22Rv1 (cell line): ENCODE data around the gene BYSL.

Experiments used
- H3K27ac ChIP-seq: fragments of 450-650 bp; 2 replicates; pipeline ENCODE4 v1.5.1; 2017
- CTCF ChIP-seq: fragments of 450-650 bp; IDR thresholded peaks from 2 replicates; pipeline ENCODE4 v1.5.1; 2017; ENCODE audit warnings: mild to moderate bottlenecking
- ZFX ChIP-seq: fragments of 450-650 bp; IDR thresholded peaks from 2 replicates; pipeline ENCODE4 v1.6.1; 2017; ENCODE audit warnings: antibody characterized with exemption, borderline replicate concordance

The BYSL gene

GRCh38 chr6:41937861-41938574 is 16.7 kb downstream of the BYSL start:
- no peak for TF ChIP-seq ZFX
- no peak for TF ChIP-seq CTCF
- H3K27ac ChIP-seq, result no peak overlapping the region

- no peak for TF ChIP-seq CTCF
- no peak for TF ChIP-seq ZFX
- no peak overlapping the region for H3K27ac ChIP-seq
These were observed 17.4 kb downstream of the BYSL start for GRCh38 chr6:41938590-41939175.

- no peak for TF ChIP-seq CTCF
- TF ChIP-seq ZFX, result no peak
- no peak overlapping the region for H3K27ac ChIP-seq
These were observed 18.0 kb downstream of the BYSL start for GRCh38 chr6:41939176-41939847.

GRCh38 chr6:41939848-41940758 is 18.8 kb downstream of the BYSL start:
- no peak for TF ChIP-seq ZFX
- no peak for TF ChIP-seq CTCF
- peak overlapping the region; percentile 70; the same call in 1 of the 2 replicates for H3K27ac ChIP-seq

GRCh38 chr6:41940759-41941279 is 19.5 kb downstream of the BYSL start:
- peak overlapping the region; percentile 70 for H3K27ac ChIP-seq
- TF ChIP-seq ZFX (no peak), CTCF (no peak)

GRCh38 chr6:41941280-41942066 is 20.2 kb downstream of the BYSL start, which contains the start of gene CCND3:
CCND3 (minus strand) TSS chr6:41941808; CDS start chr6:41941649, 159 bp downstream.
- no peak for TF ChIP-seq CTCF
- no peak for TF ChIP-seq ZFX
- peak within 1 kb of the TSS; percentile 70 for H3K27ac ChIP-seq
